ENCODE measurements around the gene FMN1.

The FMN1 gene

GRCh38 chr15:33048255-33048654, 146.3 kb downstream of the FMN1 start:
- no peak for DNase-seq (ENCODE audit: low spot score)

DNA sequence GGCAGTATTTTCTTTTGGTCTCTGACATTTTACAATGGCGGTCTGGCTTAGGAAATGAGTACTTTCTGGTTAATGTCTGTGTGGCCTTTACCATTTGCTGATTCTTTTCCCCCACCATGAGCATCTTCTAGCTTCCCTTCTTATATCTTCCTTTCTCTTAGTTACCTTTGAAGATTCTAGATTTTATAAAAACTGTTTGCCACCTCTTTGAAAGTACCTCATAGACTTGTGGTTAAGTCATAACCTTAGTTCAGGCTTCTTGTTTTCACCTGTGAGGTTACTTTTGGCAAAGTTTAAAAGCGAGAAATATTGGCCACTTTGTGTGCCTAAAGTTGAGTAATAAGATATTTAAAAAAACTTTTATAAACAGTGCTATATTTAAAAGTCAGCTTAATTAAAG, 147.4 kb downstream of the FMN1 start:
- no peak for DNase-seq (ENCODE audit: low spot score)

- DNase-seq (ENCODE audit: low spot score) = no peak
Observed at GRCh38 chr15:33046329-33046728, 148.2 kb downstream of the FMN1 start.

DNA sequence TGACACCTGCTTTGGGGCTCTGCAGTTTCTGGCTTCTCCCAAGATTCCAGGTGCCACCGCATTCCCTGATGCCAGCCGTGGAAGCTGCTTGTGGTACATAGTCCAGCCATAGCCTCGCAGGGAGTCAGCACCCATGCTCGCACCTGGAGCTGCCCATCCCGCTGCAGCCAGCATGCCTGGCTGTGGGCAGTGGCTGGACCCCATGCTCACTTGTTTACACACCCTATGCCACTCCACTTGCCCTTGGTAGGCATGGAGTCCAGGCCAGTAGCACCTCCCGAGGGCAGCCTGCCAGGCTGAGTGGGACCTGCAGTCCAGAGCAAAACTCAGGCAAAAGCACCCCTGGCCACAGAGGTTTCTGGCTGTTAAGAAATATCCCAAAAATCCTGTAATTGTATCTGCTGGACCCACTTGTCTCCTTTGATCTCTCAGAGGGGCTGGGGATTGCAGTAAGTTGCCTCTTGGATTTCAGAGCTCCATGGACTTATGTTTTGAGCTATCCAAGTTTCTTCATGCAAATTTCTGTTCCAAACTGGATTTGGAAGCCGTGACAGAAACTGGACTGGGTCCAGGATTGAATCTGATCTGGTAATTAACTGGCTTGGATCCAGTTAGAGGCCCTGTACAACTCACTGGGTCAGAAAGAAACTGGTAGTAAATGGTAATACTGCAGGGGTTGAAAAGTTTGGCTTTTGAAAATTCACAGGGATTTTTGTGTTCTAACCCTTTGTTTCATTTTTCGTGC, 149.3 kb downstream of the FMN1 start:
- no peak for DNase-seq (ENCODE audit: low spot score)

DNA sequence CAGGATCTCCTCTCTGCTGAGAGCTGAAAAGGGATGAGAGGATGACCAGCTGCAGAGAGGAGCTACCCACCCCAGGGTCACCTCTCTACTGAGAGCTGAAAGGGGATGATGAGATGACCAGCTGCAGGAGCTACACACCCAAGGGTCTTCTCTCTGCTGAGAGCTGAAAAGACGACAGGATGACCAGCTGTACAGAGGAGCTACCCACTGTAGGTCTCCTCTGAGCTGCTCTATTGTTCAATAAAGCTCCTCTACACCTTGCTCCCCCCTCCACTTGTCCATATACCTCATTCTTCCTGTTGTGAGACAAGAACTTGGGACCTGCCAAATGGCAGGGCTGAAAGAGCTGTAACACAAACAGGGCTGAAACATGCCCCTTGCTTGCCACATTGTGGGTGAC, 149.9 kb downstream of the FMN1 start:
- no peak for DNase-seq (ENCODE audit: low spot score)

- peak; percentile 16 for DNase-seq (ENCODE audit: low spot score)
Observed at GRCh38 chr15:33043636-33044035, 150.9 kb downstream of the FMN1 start.

DNA sequence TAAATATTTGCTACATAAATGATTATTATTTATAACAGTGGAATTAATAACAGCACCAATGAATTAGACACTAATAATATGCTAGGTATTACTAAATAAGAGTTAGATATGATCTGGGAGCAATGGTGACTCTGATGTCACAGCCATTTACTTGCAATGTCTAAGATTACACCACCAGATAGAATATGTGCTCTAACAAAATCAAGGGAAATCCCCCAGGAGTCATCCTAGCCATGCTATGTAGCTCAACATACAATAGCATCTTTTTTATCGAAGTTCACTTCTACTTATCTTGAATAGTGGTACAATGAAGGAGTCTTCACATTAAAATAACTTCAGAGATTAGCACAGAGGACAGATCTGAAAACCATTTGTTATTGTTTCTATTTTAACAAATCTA, 154.0 kb downstream of the FMN1 start:
- DNase-seq (ENCODE audit: low spot score) = no peak

- DNase-seq (ENCODE audit: low spot score) = no peak
Observed at GRCh38 chr15:33034588-33034987, 159.9 kb downstream of the FMN1 start.

- no peak for DNase-seq (ENCODE audit: low spot score)
Observed at GRCh38 chr15:33032053-33032452, 162.5 kb downstream of the FMN1 start.

DNA sequence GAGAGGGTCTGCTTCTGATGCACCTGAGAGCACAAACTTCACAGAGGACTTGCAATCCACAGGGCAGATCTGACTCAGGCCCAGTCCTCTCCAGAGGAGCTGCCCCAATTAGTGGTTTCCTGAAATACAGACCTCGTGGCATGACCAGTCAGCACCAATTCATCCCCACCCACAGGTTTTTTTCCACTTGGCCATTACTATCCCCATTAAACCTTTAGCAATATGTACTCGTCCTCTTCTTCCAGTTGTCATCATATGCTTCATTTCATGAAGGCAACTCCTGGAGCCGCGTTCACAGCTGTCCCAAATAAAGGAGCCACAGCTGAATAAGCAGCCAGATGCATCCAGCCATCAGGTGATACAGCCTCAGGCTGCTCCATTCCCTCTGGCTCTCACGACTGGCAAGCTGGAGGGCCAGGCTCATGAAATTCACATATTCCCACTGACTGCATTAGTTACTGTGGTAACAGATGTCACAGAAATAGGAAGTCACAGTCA, 163.1 kb downstream of the FMN1 start:
- DNase-seq (ENCODE audit: low spot score) = no peak

DNA sequence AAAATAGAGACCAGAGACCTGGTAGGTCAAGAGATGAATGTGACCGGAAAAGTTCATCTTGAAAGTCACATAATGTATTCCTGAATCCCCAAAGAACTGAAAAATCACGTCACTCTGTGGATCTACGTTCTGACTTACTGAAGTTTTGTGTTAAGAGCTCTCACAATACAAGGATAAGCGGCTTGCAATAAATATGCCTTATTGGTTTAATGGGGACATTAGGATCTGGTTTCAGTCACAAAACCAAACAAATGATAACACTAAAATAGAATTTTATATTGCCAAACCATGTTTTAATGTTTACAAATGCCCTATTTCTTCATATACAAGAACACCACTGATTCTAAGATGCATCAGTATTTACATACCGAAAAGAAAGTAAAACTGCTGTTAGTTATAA, 164.2 kb downstream of the FMN1 start:
- no peak for DNase-seq (ENCODE audit: low spot score)

DNA sequence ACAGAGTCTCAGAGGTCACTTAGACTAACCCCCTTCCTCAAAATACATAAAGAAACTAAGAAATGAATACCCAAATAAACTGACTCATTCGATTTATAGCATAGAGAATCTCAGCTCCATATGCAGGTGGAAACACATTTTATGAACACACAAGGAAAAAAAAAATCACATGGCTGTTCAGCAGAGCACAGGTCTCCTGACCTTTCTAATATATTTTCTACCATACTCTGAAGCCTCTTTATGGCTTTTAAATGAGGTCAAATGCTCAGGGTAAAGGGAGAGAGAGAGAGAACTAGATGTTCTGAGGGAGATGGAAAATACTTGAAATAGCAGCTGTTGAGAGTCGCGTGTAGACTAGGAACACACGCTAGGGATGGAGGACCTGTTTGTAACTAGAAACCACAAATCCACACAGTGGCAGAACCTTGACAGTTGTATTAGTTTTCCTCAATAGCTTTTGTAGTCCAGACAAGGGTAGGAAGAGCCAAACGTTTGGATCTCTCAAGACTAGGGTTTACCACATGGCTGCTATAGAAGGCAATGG, 165.3 kb downstream of the FMN1 start:
- DNase-seq (ENCODE audit: low spot score) = no peak

DNA sequence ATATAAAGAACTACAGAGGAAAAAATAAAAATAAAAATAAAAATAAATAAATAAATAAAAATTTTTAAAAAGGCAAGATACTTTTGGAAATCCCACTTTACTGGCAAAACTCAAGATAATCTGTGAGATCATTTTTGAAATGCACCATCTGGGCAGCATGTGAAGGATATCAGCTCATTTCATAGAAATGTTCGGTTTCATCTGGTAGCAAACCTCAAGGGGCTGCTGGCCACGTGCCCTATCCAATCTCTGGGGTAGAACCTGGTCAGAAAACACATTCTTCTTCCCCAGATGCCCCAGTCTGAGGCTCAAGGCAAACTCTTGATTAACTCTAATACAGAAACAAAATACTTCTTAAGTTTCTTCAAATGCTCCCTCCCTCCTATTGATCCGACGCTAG, 166.0 kb downstream of the FMN1 start:
- no peak for DNase-seq (ENCODE audit: low spot score)

- DNase-seq (ENCODE audit: low spot score) = no peak
Observed at GRCh38 chr15:33027306-33028035, 167.0 kb downstream of the FMN1 start.

- DNase-seq (ENCODE audit: low spot score) = no peak
Observed at GRCh38 chr15:33026614-33027013, 167.9 kb downstream of the FMN1 start.

DNA sequence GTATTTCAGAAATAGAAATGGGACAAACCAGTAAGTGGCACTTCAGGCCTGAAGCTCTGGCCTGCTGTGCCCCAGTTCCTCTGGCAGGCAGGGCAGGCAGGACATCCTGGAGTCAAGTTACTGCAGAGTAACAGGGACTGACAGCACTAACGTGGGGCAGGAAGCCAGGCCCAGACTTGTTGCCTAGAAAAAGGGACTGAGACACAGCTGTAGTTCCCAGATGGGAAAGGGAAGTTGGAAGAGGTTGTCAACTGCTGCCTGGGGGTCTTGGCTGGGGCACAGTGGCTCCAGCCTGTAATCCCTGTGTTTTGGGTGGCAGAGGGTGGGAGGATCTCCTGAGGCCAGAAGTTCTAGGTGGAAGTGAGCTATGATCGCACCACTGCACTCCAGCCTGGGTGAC, 171.9 kb downstream of the FMN1 start:
- peak; percentile 29 for DNase-seq (ENCODE audit: low spot score)

DNA sequence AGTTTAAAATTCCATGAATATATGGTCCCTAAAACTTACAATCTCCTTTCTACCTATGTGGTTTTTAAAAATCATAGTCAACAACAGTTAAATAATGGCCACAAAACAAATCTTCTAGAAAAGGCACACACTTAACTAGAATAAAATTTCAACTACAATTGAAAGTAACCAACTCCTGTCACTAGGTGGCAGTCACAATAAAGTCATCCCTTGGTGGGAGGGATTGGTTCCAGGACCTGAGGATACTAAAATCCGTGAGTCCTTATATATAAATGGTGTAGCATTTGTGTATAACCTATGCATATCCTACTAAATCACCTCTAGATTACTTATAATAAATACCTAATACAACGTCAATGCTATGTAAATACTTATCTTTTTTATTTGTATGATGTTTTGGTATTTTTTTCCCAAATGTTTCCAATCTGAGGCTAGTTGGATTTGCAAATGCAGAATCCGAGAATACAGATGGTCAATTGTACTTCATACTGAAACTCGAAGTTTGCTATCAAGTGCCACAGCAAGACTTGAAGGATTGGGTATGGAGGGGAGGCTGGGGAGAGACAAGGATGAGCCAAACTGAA, 172.6 kb downstream of the FMN1 start:
- DNase-seq (ENCODE audit: low spot score) = peak; percentile 44

DNA sequence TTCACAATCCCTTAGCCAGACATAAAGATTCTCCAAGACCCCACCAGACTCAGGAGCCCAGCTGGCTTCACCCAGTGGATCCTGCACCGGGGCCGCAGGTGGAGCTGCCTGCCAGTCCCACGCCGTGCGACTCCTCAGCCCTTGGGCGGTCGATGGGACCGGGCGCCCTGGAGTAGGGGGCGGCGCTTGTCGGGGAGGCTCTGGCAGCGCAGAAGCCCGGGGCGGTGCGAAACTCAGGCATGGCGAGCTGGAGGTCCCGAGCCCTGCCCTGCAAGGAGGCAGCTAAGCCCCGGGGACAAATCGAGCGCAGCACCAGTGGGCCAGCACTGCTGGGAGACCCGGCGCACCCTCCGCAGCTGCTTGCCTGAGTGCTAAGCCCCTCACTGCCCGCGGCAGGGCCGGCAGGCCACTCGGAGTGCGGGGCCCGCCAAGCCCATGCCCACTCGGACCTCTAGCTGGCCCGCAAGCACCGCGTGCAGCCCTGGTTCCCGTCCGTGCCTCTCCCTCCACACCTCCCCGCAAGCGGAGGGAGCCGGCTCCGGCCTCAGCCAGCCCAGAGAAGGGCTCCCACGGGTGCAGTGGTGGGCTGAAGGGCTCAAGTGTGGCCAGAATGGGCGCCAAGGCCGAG, 175.0 kb downstream of the FMN1 start:
- DNase-seq (ENCODE audit: low spot score) = no peak

DNA sequence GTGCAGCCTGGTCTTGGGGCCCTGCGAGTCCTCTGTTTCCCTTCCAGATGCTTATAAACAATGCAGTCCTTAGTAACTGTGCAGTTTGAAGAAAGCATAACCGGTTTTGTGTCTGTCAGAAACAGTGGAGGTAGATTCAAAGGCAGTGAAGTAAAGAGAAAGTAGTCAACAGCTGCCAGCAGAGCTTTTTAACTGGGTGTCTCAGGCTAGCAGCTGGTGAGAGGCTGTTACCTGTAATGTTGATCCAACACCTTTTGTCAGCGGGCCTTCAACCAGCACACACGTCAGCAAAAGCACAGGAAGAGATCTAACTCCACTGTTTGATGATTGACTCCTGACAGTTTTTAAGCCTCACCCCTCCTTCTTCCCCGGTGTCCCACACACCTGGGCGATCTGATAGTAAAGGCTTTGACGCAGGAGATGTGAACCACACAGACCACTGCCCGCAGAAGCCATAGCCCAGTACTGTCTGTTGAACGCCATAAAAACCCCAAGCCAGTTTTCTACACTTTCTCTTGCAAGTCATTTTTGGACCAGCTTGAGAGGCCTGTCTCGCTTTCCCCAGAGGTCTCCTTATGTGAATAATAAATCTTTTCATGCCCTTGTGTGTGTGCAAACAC, 178.0 kb downstream of the FMN1 start:
- no peak for DNase-seq (ENCODE audit: low spot score)

DNA sequence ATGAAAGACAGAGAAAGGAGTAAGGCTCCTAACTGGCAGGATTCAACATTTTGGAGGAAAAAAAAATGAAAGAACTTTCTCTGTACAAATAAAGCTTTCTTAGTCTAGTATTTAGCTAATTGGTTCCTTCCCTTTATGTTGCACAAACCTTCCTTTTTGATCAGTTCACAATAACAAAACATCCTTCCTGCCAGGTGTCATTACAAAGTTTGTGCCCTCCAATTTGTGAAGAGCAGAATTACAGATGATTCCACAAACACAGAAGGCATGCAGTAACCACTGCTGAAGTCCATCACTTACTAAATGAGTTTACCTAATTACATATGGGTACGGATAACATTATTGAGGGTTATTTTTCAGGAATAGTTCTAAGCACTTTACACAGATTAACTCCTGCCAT, 179.9 kb downstream of the FMN1 start:
- DNase-seq (ENCODE audit: low spot score) = no peak

DNA sequence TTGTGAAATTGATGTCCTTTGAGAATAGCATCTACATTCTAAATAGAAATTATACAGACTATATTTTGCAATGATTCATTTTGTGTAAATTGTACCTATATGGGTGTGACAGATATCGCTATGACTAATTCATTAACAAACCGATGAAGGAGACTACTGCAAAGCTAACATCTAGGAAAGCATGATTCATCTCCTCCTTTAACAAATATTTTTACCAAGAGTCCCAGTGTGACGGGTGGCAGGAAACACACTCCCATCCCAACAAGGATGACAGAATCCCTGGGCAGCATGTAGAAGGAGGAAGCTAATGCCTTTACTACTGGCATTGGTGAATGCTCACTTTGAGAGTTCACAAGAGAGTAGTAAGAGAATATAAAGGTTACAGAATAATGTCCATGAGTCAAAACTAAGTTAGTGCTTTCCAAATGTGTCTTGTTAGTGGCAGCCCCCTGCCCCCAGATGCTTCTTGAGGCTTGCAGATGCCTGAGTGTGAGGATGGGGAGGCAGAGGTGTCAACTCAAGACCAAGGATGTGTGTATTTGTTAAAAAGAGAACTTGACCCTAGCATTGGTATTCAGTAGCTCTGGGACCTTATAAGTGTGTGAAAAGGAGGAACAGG, 180.6 kb downstream of the FMN1 start:
- DNase-seq (ENCODE audit: low spot score) = no peak

GRCh38 chr15:33011976-33012375, 182.5 kb downstream of the FMN1 start:
- DNase-seq (ENCODE audit: low spot score) = no peak
